ENCODE data around the gene PLXNA4.

PLXNA4 gene

GRCh38 chr7:132464740-132465139 is 111.5 kb downstream of the PLXNA4 start:
- Histone ChIP-seq H3K4me3 (replicated peaks; ENCODE audit: insufficient read depth, low read length) (no peak overlapping the region), H3K27ac (replicated peaks) (no peak overlapping the region), H3K27me3 (ENCODE audit: insufficient read depth, poor library complexity, severe bottlenecking) (no peaks in the 10 kb centered on the region)
- no peak for TF ChIP-seq CTCF (IDR thresholded peaks at IDR 0.05; ENCODE audit: insufficient read depth, low read length)
- TF ChIP-seq, protein P1, sequence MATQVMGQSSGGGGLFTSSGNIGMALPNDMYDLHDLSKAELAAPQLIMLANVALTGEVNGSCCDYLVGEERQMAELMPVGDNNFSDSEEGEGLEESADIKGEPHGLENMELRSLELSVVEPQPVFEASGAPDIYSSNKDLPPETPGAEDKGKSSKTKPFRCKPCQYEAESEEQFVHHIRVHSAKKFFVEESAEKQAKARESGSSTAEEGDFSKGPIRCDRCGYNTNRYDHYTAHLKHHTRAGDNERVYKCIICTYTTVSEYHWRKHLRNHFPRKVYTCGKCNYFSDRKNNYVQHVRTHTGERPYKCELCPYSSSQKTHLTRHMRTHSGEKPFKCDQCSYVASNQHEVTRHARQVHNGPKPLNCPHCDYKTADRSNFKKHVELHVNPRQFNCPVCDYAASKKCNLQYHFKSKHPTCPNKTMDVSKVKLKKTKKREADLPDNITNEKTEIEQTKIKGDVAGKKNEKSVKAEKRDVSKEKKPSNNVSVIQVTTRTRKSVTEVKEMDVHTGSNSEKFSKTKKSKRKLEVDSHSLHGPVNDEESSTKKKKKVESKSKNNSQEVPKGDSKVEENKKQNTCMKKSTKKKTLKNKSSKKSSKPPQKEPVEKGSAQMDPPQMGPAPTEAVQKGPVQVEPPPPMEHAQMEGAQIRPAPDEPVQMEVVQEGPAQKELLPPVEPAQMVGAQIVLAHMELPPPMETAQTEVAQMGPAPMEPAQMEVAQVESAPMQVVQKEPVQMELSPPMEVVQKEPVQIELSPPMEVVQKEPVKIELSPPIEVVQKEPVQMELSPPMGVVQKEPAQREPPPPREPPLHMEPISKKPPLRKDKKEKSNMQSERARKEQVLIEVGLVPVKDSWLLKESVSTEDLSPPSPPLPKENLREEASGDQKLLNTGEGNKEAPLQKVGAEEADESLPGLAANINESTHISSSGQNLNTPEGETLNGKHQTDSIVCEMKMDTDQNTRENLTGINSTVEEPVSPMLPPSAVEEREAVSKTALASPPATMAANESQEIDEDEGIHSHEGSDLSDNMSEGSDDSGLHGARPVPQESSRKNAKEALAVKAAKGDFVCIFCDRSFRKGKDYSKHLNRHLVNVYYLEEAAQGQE (IDR thresholded peaks at IDR 0.05; ENCODE audit: insufficient replicate concordance, low read depth), result no peak
- no peak for TF ChIP-seq GABPA (IDR thresholded peaks at IDR 0.05; ENCODE audit: low read depth)
- no peak for TF ChIP-seq SPI1 (IDR thresholded peaks at IDR 0.05; ENCODE audit: borderline replicate concordance, low read depth)
- TF ChIP-seq POLR2AphosphoS5 (IDR thresholded peaks at IDR 0.05; ENCODE audit: low read depth), result no peak
- no peak for DNase-seq (ENCODE audit: low read depth in 1 of 2, low spot score in 1 of 2)

DNA sequence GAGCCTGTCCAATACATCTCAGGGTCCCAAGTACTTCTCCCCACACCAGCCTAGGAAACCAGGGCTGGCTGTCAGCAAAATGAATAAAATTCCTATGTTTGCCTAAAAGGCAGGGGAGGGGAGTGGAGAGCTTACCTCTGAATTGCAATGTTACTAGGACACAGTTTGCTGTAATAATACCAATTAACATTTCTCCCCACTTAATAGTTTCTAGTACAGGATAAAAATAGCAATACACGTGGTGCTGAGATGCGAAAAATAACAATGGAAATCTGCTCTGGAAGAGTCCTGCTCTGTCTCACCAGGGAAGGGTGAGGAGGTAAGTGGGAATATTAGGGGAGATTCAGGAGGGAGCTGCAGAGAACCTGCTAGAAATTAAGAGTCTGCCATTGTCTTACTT is 112.3 kb downstream of the PLXNA4 start:
- Histone ChIP-seq H3K27ac (replicated peaks) (no peak overlapping the region), H3K4me3 (replicated peaks; ENCODE audit: insufficient read depth, low read length) (no peak overlapping the region), H3K27me3 (ENCODE audit: insufficient read depth, poor library complexity, severe bottlenecking) (no peaks in the 10 kb centered on the region)
- no peak for DNase-seq (ENCODE audit: low read depth in 1 of 2, low spot score in 1 of 2)
- TF ChIP-seq POLR2AphosphoS5 (IDR thresholded peaks at IDR 0.05; ENCODE audit: low read depth) (no peak), CTCF (IDR thresholded peaks at IDR 0.05; ENCODE audit: insufficient read depth, low read length) (no peak), SPI1 (IDR thresholded peaks at IDR 0.05; ENCODE audit: borderline replicate concordance, low read depth) (no peak), GABPA (IDR thresholded peaks at IDR 0.05; ENCODE audit: low read depth) (no peak)
- TF ChIP-seq, protein P1 (IDR thresholded peaks at IDR 0.05; ENCODE audit: insufficient replicate concordance, low read depth), result no peak

DNA sequence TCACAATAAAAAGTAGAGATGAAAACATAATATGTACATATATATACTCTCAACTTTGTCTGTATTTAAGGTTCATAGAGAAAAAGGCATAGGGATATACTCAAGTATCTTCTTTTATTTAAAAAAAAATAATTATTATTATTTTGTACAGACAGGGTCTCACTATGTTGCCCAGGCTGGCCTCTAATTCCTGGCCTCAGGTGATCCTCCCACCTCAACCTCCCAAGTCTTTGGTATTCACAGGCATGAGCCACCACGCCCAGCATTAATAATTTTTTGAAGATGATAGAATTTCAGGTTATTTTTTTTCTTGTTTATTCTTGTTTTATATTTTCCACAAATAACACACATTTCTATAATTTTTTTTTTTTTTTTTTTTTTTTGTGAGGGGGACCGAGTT is 113.8 kb downstream of the PLXNA4 start:
- H3K27me3 ChIP-seq (ENCODE audit: insufficient read depth, poor library complexity, severe bottlenecking), result no peaks in the 10 kb centered on the region
- no peak overlapping the region for H3K27ac ChIP-seq (replicated peaks)
- H3K4me3 ChIP-seq (replicated peaks; ENCODE audit: insufficient read depth, low read length), result no peak overlapping the region
- DNase-seq (ENCODE audit: low read depth in 1 of 2, low spot score in 1 of 2), result no peak
- no peak for TF ChIP-seq POLR2AphosphoS5 (IDR thresholded peaks at IDR 0.05; ENCODE audit: low read depth)
- TF ChIP-seq, protein P1 (IDR thresholded peaks at IDR 0.05; ENCODE audit: insufficient replicate concordance, low read depth), result no peak
- TF ChIP-seq SPI1 (IDR thresholded peaks at IDR 0.05; ENCODE audit: borderline replicate concordance, low read depth), result no peak
- no peak for TF ChIP-seq CTCF (IDR thresholded peaks at IDR 0.05; ENCODE audit: insufficient read depth, low read length)
- no peak for TF ChIP-seq GABPA (IDR thresholded peaks at IDR 0.05; ENCODE audit: low read depth)
